DND-41 (cell line): ENCODE data around the gene SLC35E3.

Experiments
- CTCF ChIP-seq: IDR thresholded peaks from 2 replicates; pipeline ENCODE4 v1.5.1; 2012; ENCODE audit warnings: borderline replicate concordance, low read length, moderate library complexity, mild to moderate bottlenecking; ENCODE audit not compliant: poor library complexity, severe bottlenecking; ENCODE audit errors: extremely low read depth
- EZH2 ChIP-seq: IDR thresholded peaks from 3 replicates; pipeline ENCODE4 v1.6.1; 2012; ENCODE audit warnings: borderline replicate concordance, low read depth, mild to moderate bottlenecking, moderate library complexity, low read length, inconsistent platforms; ENCODE audit not compliant: severe bottlenecking

- no peak for TF ChIP-seq EZH2
- no peak for TF ChIP-seq CTCF
These were observed 44.3 kb downstream of the SLC35E3 start for GRCh38 chr12:68790081-68790951.
